Measurements from ENCODE around the gene CYB5R3.

Gene CYB5R3

DNA sequence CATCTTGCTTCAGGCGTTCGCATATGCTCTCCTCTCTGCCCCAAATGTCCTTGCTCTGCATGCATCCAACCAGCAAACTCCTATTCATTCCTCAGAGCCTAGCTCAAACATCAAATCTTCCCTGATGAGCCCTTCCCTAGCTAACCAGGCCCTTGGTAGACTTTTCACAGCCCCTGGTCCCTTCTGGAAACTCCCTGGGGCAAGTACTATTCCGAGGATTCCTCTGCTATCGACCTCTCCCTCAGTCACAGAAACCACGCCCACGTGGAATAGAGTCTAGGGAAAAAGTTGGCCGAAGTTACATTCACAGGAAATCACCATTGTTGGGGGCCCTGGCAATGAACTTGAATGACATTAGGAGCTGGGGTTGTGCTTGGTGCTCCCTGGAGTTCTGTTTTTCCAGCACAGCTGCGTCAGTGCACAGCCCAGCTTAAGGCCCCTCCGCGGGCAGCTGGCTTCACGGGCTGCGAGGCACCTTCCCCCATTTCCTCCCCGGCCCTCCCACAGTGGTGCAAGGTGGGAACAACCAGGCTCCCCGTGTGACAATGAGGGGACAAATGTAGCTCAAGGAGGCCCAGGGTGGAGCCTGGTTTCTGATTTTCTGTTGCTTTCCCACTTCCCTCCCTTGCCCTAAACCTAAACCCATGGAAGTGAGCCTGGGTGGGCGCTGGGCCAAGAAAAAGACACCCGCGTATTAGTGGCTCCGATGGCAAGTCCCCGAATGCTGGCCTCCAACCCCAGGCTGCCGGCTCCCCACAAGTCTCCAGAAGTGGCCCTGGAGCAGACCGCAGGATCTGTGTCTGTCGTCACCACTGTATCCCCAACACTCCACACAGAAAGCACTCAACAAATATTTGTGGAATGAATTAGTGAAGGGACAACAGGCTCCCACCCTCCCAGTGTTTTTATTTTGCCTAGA, 4.5 kb downstream of the CYB5R3 start:
- no peak for DNase-seq

- no peak for DNase-seq
Observed at GRCh38 chr22:42643634-42644421, 5.4 kb downstream of the CYB5R3 start.

- DNase-seq, result peak; percentile 88
Observed at GRCh38 chr22:42642806-42643633, 6.2 kb downstream of the CYB5R3 start.

DNA sequence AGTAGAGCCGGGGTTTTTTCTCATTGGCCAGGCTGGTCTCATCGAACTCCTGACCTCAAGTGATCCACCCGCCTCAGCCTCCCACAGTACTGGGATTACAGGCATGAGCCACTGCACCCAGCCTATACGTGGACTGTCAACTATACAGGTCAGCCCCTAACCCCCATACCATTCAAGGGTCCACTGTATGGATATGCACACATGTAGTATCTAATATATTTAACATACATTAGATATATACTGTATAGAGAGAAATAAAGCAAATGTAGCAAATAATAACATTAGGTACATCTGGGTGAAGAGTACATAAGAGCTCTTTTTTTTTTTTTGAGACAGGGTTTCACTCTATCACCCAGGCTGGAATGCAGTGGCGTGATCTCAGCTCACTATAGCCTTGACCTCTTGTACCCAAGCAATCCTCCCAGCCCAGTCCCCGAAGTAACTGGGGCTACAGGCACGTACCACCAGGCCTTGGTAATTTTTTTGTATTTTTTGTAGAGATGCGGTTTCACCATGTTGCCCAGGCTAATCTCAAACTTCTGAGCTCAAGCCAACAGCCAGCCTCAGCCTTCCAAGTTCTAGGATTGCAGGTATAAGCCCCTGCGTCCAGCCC, 7.3 kb downstream of the CYB5R3 start:
- DNase-seq, result no peak

DNA sequence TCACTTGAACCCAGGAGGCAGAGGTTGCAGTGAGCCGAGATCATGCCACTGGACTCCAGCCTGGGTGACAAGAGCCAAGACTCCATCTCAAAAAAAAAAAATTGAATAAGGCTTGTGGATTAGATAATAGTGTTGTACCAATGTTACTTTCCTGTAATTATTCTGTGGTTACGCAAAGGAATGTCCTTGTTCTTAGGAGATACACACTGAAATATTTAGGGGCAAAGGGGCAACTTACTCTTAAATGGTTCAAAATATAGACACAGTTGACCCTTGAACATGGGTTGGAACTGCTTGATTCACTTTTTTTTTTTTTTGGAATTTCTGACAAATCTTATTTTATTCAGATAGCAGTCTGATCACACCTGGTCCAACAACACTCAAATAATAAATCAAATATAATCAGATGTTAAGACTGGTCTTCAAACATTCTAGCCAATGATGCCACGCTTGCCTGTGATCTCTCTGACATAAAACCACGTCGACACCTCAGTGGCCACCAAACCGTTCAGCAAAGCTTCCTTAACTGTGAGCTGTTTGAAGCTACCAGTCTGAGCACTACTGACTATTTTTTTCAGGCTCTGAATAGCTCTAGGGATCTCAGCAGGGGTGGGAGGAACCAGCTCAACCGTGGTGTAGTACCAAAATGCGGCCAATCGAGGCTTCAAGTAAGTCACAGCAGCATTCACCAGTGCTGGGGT, 9.5 kb downstream of the CYB5R3 start:
- no peak for DNase-seq

GRCh38 chr22:42637555-42637954, 11.6 kb downstream of the CYB5R3 start:
- DNase-seq, result no peak

- no peak for DNase-seq
Observed at GRCh38 chr22:42636506-42636905, 12.7 kb downstream of the CYB5R3 start.

- peak; percentile 35 for DNase-seq
Observed at GRCh38 chr22:42635531-42635930, 13.7 kb downstream of the CYB5R3 start.

DNA sequence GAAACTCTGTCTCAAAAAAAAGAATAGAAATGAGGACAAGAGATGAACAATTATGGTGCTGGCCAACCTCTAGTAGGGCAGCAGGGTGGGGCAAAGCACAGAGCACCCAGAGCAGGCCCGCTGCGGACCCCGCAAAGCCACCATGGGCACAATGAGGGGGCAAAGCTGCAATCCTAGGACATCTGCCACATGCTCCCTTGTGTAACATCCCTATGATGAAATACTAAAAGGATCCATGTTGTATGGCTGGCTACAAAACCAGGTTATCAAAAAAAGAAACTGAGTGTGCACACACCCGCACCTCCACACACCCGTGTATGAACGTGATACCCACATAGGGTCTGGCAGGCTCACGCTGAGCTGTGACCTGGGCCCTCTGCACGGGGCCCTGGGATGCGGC, 16.2 kb downstream of the CYB5R3 start:
- no peak for DNase-seq

GRCh38 chr22:42632096-42632495, 17.1 kb downstream of the CYB5R3 start:
- no peak for DNase-seq

- DNase-seq, result no peak
Observed at GRCh38 chr22:42630901-42631602, 18.1 kb downstream of the CYB5R3 start.

DNA sequence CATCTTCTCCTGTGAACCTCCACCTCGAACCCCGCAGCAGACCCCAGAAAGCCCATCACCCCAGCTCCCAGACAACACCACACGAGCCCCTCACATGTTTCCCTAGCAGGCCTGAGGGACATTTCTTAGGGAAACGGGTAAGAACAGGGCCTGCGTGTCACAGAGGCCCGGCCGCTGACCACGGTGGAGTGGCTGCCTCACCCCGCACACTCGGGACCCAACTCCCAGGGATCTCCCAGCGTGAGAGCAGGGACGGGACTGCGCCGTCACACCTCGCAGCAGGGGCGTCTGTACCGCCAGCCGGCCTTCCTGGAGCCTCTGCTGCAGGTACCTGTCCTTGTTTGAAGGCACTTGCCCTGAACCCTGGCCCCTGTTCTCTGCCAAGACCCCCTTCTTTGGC, 19.0 kb downstream of the CYB5R3 start:
- DNase-seq, result no peak

DNA sequence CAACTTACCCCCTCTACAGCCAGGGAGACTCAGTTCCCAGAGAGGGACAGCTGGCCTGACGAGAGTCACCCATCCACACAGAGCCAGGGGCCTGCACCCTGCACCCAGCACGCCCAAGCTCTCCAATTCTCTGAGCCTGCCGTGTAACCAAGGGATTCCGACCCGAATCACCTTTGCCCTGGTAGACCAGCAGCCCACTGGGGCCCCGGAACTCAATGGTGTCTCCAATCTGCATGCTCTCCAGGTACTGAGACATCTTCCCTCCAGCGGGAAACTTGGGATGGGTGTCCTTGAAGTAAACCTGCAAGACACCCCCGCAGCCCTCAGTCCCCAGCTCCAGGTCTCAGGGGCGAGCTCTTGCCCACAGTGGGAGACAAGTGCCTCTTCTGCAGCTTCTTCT, 21.2 kb downstream of the CYB5R3 start:
- no peak for DNase-seq

DNA sequence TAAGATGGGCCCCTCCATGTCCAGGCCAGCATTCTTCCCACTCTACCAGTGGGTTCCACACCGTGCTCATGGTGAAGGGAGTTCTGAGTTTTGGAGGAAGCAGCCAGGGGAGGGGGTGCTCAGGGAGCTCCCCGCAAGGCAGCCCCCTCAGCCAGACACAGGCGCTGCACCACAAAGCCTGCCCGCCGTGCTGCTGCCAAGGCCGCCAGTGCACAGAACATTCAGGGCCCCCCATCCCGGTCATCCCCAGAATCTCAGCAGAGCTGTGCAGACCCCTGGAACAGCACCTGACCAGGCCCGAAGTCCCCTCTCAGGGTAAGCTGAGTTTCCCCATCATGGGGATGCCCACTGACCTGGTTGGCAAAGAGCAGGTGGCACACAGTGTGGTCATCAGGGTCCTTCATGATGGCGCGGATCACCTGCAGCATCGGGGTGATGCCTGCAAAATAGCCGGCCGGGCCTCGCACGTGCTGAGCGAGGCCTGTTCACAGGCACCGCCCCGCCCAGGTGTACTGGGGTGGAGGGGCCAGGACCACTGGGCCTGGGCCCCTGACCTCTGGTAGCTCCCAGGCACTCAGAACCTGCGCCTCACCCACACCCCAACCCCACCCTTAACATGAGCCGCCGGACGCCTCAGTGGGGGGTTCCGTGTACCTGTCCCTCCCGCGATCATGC, 22.1 kb downstream of the CYB5R3 start:
- DNase-seq, result no peak

- DNase-seq, result no peak
Observed at GRCh38 chr22:42626431-42626830, 22.8 kb downstream of the CYB5R3 start.

DNA sequence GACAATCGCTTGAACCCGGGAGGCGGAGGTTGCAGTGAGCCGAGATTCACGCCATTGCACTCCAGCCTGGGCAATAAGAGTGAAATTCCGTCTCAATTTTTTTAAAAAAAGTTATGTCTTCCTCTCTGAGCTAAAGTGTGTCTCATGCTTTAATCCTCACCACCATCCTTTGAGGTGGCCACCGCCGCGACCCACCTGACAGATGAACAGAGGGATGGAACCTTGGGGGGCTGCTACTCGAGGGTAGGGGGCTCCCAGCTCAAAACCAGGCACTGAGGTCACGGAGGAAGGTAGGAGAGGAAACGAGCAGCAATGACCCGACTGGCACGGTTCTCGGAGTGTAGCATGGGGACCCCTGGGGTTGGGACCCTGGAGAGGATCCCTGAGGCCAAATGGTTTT, 23.8 kb downstream of the CYB5R3 start:
- no peak for DNase-seq

GRCh38 chr22:42624551-42625106, 24.6 kb downstream of the CYB5R3 start:
- no peak for DNase-seq

DNA sequence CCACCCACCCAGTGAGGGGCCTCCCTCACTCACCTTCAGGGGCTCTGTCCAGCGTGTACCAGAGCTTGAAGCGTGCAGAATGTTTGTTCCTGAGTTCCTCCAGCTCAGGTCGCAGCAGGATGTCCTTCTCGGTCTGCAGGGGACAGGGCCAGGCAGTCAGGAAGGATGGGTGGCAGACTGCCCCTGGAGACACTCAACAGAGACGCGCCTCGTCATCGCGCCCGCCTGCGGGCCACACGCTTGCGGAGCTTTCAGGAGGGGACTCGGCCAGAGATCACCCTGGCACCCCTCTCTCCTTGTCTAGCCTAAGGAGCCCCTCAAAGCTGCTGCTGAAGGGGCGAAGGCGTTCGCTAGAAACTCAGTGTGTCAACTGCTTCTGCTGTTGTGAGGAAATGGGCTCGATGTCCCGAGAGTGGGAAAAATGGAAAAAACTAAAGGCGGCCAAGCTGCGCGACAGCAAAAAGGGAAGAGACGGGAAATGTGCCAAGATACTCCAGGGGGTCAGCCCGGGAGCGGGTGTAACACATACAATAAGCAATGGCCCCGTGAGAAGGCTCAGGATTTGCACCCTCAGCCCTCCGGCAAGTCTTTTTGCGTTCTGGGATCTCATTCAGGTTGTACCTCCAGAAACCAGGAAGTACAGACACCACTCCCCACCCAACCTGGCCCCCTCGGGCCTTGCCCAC, 25.3 kb downstream of the CYB5R3 start:
- DNase-seq, result no peak

GRCh38 chr22:42623301-42623751, 25.9 kb downstream of the CYB5R3 start:
- no peak for DNase-seq
